ENCODE results near the gene NCAPD2.
A peak's percentile ranks its signal among the peaks of the same experiment; 100 is the strongest.
"Not testable (repeated sequence)": the region's sequence is repeated elsewhere in the genome, so short reads cannot be mapped to it uniquely, and the experiment has no call there.

Gene NCAPD2

GRCh38 chr12:6534945-6535696 is 41.2 kb downstream of the NCAPD2 start:
- peak overlapping the region; percentile 75 for H3K4me3 ChIP-seq (ENCODE audit: low read length)
- H3K56ac ChIP-seq (ENCODE audit: low read length) = peak overlapping the region; percentile 92
- peaks cover 2% of the 10 kb centered on the region for H3K79me1 ChIP-seq (ENCODE audit: low read length)
- peak overlapping the region; percentile 100 for H3K9ac ChIP-seq (ENCODE audit: low read length)
- H3K79me2 ChIP-seq (ENCODE audit: control insufficient read depth, insufficient read depth, low read length) = peaks cover 25% of the 10 kb centered on the region
- peak overlapping the region; percentile 94 for H3K23ac ChIP-seq (ENCODE audit: low read length)
- peak overlapping the region; percentile 85 for H3K18ac ChIP-seq (ENCODE audit: low read length)
- H3K27me3 ChIP-seq (ENCODE audit: insufficient read depth, low read length, poor library complexity) = no peaks in the 10 kb centered on the region
- H2AK5ac ChIP-seq (ENCODE audit: low read length) = peak overlapping the region; percentile 69
- H4K5ac ChIP-seq (ENCODE audit: low read length) = no peak overlapping the region
- H2BK5ac ChIP-seq (ENCODE audit: low read length) = peak overlapping the region; percentile 79
- H3K4ac ChIP-seq (ENCODE audit: low read depth, low read length) = peak overlapping the region; percentile 87
- peak overlapping the region; percentile 69 for H3K4me2 ChIP-seq (ENCODE audit: low read length)
- peak overlapping the region; percentile 5 for H4K8ac ChIP-seq (ENCODE audit: low read depth, low read length)
- no peak overlapping the region for H2BK15ac ChIP-seq (replicated peaks; ENCODE audit: low read depth)
- peaks cover 32% of the 10 kb centered on the region for H3K36me3 ChIP-seq (ENCODE audit: control insufficient read depth, insufficient read depth, low read length)
- H2BK120ac ChIP-seq (ENCODE audit: low read depth, low read length) = peak overlapping the region; percentile 46
- WGBS (ENCODE audit: extremely low coverage, insufficient coverage, low lambda C conversion rate) = no CpG with 5 or more reads among the region's 52 CpGs
- DNase-seq = peak; percentile 80
- H3K4me1 ChIP-seq (ENCODE audit: control insufficient read depth, low read depth, low read length) = peaks cover 17% of the 10 kb centered on the region
- H3K27ac ChIP-seq (ENCODE audit: low read depth, low read length) = peak overlapping the region; percentile 94

DNA sequence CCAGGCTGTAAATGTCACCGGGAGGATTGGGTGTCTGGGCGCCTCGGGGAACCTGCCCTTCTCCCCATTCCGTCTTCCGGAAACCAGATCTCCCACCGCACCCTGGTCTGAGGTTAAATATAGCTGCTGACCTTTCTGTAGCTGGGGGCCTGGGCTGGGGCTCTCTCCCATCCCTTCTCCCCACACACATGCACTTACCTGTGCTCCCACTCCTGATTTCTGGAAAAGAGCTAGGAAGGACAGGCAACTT is 41.7 kb downstream of the NCAPD2 start:
- Histone ChIP-seq H2AK5ac (ENCODE audit: low read length) (no peak overlapping the region), H3K9ac (ENCODE audit: low read length) (peak overlapping the region; percentile 100), H3K18ac (ENCODE audit: low read length) (peak overlapping the region; percentile 85), H3K4ac (ENCODE audit: low read depth, low read length) (no peak overlapping the region), H3K27me3 (ENCODE audit: insufficient read depth, low read length, poor library complexity) (no peaks in the 10 kb centered on the region), H4K8ac (ENCODE audit: low read depth, low read length) (no peak overlapping the region), H3K27ac (ENCODE audit: low read depth, low read length) (peak overlapping the region; percentile 94), H3K79me2 (ENCODE audit: control insufficient read depth, insufficient read depth, low read length) (peaks cover 25% of the 10 kb centered on the region), H3K23ac (ENCODE audit: low read length) (peak overlapping the region; percentile 20), H3K79me1 (ENCODE audit: low read length) (peaks cover 2% of the 10 kb centered on the region), H3K36me3 (ENCODE audit: control insufficient read depth, insufficient read depth, low read length) (peaks cover 26% of the 10 kb centered on the region), H4K5ac (ENCODE audit: low read length) (no peak overlapping the region), H2BK15ac (replicated peaks; ENCODE audit: low read depth) (no peak overlapping the region), H3K4me2 (ENCODE audit: low read length) (peak overlapping the region; percentile 69), H3K4me1 (ENCODE audit: control insufficient read depth, low read depth, low read length) (peaks cover 17% of the 10 kb centered on the region), H2BK120ac (ENCODE audit: low read depth, low read length) (no peak overlapping the region), H3K4me3 (ENCODE audit: low read length) (peak overlapping the region; percentile 75), H2BK5ac (ENCODE audit: low read length) (peak overlapping the region; percentile 79), H3K56ac (ENCODE audit: low read length) (peak overlapping the region; percentile 92)
- WGBS (ENCODE audit: extremely low coverage, insufficient coverage, low lambda C conversion rate) = no CpG with 5 or more reads among the region's 6 CpGs
- DNase-seq = no peak

DNA sequence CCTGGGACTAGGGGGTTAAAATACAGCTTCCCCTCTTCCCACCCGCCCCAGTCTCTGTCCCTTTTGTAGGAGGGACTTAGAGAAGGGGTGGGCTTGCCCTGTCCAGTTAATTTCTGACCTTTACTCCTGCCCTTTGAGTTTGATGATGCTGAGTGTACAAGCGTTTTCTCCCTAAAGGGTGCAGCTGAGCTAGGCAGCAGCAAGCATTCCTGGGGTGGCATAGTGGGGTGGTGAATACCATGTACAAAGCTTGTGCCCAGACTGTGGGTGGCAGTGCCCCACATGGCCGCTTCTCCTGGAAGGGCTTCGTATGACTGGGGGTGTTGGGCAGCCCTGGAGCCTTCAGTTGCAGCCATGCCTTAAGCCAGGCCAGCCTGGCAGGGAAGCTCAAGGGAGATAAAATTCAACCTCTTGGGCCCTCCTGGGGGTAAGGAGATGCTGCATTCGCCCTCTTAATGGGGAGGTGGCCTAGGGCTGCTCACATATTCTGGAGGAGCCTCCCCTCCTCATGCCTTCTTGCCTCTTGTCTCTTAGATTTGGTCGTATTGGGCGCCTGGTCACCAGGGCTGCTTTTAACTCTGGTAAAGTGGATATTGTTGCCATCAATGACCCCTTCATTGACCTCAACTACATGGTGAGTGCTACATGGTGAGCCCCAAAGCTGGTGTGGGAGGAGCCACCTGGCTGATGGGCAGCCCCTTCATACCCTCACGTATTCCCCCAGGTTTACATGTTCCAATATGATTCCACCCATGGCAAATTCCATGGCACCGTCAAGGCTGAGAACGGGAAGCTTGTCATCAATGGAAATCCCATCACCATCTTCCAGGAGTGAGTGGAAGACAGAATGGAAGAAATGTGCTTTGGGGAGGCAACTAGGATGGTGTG is 42.3 kb downstream of the NCAPD2 start:
- WGBS (ENCODE audit: extremely low coverage, insufficient coverage, low lambda C conversion rate) = no CpG with 5 or more reads among the region's 10 CpGs
- Histone ChIP-seq H2AK5ac (ENCODE audit: low read length) (no peak overlapping the region), H3K18ac (ENCODE audit: low read length) (no peak overlapping the region), H3K23ac (ENCODE audit: low read length) (peak overlapping the region; percentile 90), H2BK120ac (ENCODE audit: low read depth, low read length) (no peak overlapping the region), H2BK5ac (ENCODE audit: low read length) (no peak overlapping the region), H4K8ac (ENCODE audit: low read depth, low read length) (no peak overlapping the region), H3K4ac (ENCODE audit: low read depth, low read length) (no peak overlapping the region), H3K79me1 (ENCODE audit: low read length) (peaks cover 2% of the 10 kb centered on the region), H4K5ac (ENCODE audit: low read length) (no peak overlapping the region), H3K4me1 (ENCODE audit: control insufficient read depth, low read depth, low read length) (peaks cover 17% of the 10 kb centered on the region), H3K36me3 (ENCODE audit: control insufficient read depth, insufficient read depth, low read length) (peaks cover 22% of the 10 kb centered on the region), H3K27ac (ENCODE audit: low read depth, low read length) (peak overlapping the region; percentile 94), H3K4me3 (ENCODE audit: low read length) (peak overlapping the region; percentile 75), H3K27me3 (ENCODE audit: insufficient read depth, low read length, poor library complexity) (no peaks in the 10 kb centered on the region), H3K4me2 (ENCODE audit: low read length) (peak overlapping the region; percentile 69), H3K56ac (ENCODE audit: low read length) (peak overlapping the region; percentile 92), H2BK15ac (replicated peaks; ENCODE audit: low read depth) (no peak overlapping the region), H3K9ac (ENCODE audit: low read length) (peak overlapping the region; percentile 100), H3K79me2 (ENCODE audit: control insufficient read depth, insufficient read depth, low read length) (peaks cover 25% of the 10 kb centered on the region)
- peak; percentile 12 for DNase-seq

DNA sequence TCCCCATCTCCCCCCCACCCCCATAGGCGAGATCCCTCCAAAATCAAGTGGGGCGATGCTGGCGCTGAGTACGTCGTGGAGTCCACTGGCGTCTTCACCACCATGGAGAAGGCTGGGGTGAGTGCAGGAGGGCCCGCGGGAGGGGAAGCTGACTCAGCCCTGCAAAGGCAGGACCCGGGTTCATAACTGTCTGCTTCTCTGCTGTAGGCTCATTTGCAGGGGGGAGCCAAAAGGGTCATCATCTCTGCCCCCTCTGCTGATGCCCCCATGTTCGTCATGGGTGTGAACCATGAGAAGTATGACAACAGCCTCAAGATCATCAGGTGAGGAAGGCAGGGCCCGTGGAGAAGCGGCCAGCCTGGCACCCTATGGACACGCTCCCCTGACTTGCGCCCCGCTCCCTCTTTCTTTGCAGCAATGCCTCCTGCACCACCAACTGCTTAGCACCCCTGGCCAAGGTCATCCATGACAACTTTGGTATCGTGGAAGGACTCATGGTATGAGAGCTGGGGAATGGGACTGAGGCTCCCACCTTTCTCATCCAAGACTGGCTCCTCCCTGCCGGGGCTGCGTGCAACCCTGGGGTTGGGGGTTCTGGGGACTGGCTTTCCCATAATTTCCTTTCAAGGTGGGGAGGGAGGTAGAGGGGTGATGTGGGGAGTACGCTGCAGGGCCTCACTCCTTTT is 43.1 kb downstream of the NCAPD2 start:
- Histone ChIP-seq H3K18ac (ENCODE audit: low read length) (no peak overlapping the region), H3K27ac (ENCODE audit: low read depth, low read length) (no peak overlapping the region), H4K8ac (ENCODE audit: low read depth, low read length) (no peak overlapping the region), H3K4me3 (ENCODE audit: low read length) (no peak overlapping the region), H2AK5ac (ENCODE audit: low read length) (no peak overlapping the region), H3K9ac (ENCODE audit: low read length) (peak overlapping the region; percentile 100), H3K27me3 (ENCODE audit: insufficient read depth, low read length, poor library complexity) (no peaks in the 10 kb centered on the region), H3K4me2 (ENCODE audit: low read length) (no peak overlapping the region), H2BK5ac (ENCODE audit: low read length) (no peak overlapping the region), H4K5ac (ENCODE audit: low read length) (no peak overlapping the region), H3K36me3 (ENCODE audit: control insufficient read depth, insufficient read depth, low read length) (peaks cover 22% of the 10 kb centered on the region), H2BK15ac (replicated peaks; ENCODE audit: low read depth) (no peak overlapping the region), H2BK120ac (ENCODE audit: low read depth, low read length) (no peak overlapping the region), H3K79me1 (ENCODE audit: low read length) (peaks cover 2% of the 10 kb centered on the region), H3K79me2 (ENCODE audit: control insufficient read depth, insufficient read depth, low read length) (peaks cover 25% of the 10 kb centered on the region), H3K4ac (ENCODE audit: low read depth, low read length) (no peak overlapping the region), H3K23ac (ENCODE audit: low read length) (no peak overlapping the region), H3K56ac (ENCODE audit: low read length) (peak overlapping the region; percentile 43), H3K4me1 (ENCODE audit: control insufficient read depth, low read depth, low read length) (peaks cover 16% of the 10 kb centered on the region)
- no CpG with 5 or more reads among the region's 19 CpGs for WGBS (ENCODE audit: extremely low coverage, insufficient coverage, low lambda C conversion rate)
- DNase-seq = peak; percentile 8

- not testable (repeated sequence) for H3K4ac ChIP-seq (ENCODE audit: low read depth, low read length); H3K18ac ChIP-seq (ENCODE audit: low read length); H3K27me3 ChIP-seq (ENCODE audit: insufficient read depth, low read length, poor library complexity); H4K5ac ChIP-seq (ENCODE audit: low read length); H2BK15ac ChIP-seq (replicated peaks; ENCODE audit: low read depth); H3K79me1 ChIP-seq (ENCODE audit: low read length); H3K27ac ChIP-seq (ENCODE audit: low read depth, low read length); H3K4me1 ChIP-seq (ENCODE audit: control insufficient read depth, low read depth, low read length); H3K9ac ChIP-seq (ENCODE audit: low read length); H3K4me2 ChIP-seq (ENCODE audit: low read length); H3K56ac ChIP-seq (ENCODE audit: low read length); H2BK120ac ChIP-seq (ENCODE audit: low read depth, low read length); H2AK5ac ChIP-seq (ENCODE audit: low read length); H3K4me3 ChIP-seq (ENCODE audit: low read length); H2BK5ac ChIP-seq (ENCODE audit: low read length); H3K23ac ChIP-seq (ENCODE audit: low read length); H4K8ac ChIP-seq (ENCODE audit: low read depth, low read length)
- WGBS (ENCODE audit: extremely low coverage, insufficient coverage, low lambda C conversion rate) = no CpG with 5 or more reads among the region's 17 CpGs
- DNase-seq = peak; percentile 90
- H3K79me2 ChIP-seq (ENCODE audit: control insufficient read depth, insufficient read depth, low read length) = peaks cover 25% of the 10 kb centered on the region
- H3K36me3 ChIP-seq (ENCODE audit: control insufficient read depth, insufficient read depth, low read length) = peaks cover 22% of the 10 kb centered on the region
These were observed 43.9 kb downstream of the NCAPD2 start for GRCh38 chr12:6537580-6538419.

Measured in mesendoderm (in vitro differentiated cells).